ENCODE measurements around the gene NCDN. TPM values are rescaled to one million over a fixed set of nuclear protein-coding genes. Genes with fewer than 3 reads are reported as not detected.
A peak's percentile ranks its signal among the peaks of the same experiment; 100 is the strongest.

The NCDN gene
- total and polyA plus RNA-seq, 2 of the 8 experiments (the other 6 are each of a cell fraction or from before 2014, with no cell fraction given): 26.2 to 35.4 TPM

DNA sequence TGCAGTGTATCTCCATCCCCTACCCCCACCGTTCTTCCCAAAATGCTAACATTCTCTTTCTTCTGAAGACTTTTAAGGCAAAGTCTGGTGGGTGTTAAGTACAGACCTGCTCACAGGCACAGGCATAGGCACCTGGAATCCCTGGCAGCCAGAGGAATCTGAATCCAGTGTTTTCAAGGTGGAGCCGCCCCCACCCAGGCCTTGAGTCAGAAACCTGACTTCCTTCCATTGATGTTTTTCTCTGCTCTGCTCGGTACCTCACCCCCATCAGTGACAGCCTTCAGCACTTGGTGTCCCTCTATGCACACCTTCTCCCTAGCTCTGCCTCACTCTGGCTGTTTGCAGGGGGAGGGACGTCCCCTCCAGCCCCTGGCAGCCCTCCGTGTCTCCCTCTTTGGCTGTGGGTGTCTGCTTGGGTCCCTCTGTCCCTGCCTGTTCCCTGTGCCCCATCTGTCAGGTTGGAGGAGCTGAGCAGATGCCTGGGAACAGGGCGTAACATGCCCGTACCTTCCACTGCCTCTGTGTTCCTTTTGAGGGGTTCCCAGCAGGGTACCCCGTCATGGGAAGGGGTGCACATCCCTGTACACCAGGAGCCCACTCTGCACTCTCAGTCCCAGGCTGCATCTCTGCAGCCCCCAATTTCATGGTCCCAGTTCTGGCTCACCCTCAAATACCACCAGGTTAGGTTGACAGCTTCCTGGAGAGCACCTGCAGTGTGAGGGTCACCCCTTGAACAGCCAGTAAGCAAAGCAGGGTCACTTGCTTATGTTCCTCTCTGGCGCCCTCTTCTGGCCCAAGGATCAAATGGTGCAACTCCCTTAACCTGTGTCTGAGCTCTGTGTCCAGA is 6.7 kb downstream of the NCDN start:
- peaks cover 2% of the 10 kb centered on the region; the same call in 1 of the 2 replicates for H3K23me2 ChIP-seq (ENCODE audit: low read depth, low read length)
- CTCF ChIA-PET (ENCODE audit: partially characterized antibody): interaction anchor here (0.5 to 5.8 kb wide), 50 partner anchors 8 to 604 kb away, joined by 3 to 81 read pairs (median 4); partner anchors contain the start of genes C1orf216, CLSPN and TFAP2E
- H3K18ac ChIP-seq (ENCODE audit: extremely low read depth, low read length): no peak overlapping the region
- no peak overlapping the region for H3K23ac ChIP-seq (ENCODE audit: insufficient read length)
- TF ChIP-seq SP1 (IDR thresholded peaks at IDR 0.05; ENCODE audit: low read depth, low read length) (no peak), RAD21 (IDR thresholded peaks at IDR 0.05 in 1 of 2, conservative IDR thresholded peaks at IDR 0.05 in 1 of 2; ENCODE audit: low read depth in 2 of 2, low read length in 2 of 2) (peak; percentile 64 to 77), EP300 (IDR thresholded peaks at IDR 0.05; ENCODE audit: borderline replicate concordance in 1 of 2, low read depth in 2 of 2, low read length in 2 of 2) (peak in 1 of 2 experiments; percentile 37; a peak in 1 of 3 replicates)
- TF ChIP-seq, protein P1, sequence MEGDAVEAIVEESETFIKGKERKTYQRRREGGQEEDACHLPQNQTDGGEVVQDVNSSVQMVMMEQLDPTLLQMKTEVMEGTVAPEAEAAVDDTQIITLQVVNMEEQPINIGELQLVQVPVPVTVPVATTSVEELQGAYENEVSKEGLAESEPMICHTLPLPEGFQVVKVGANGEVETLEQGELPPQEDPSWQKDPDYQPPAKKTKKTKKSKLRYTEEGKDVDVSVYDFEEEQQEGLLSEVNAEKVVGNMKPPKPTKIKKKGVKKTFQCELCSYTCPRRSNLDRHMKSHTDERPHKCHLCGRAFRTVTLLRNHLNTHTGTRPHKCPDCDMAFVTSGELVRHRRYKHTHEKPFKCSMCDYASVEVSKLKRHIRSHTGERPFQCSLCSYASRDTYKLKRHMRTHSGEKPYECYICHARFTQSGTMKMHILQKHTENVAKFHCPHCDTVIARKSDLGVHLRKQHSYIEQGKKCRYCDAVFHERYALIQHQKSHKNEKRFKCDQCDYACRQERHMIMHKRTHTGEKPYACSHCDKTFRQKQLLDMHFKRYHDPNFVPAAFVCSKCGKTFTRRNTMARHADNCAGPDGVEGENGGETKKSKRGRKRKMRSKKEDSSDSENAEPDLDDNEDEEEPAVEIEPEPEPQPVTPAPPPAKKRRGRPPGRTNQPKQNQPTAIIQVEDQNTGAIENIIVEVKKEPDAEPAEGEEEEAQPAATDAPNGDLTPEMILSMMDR (IDR thresholded peaks at IDR 0.05; ENCODE audit: control extremely low read depth in 1 of 3, insufficient read depth in 1 of 3, low read depth in 1 of 3, low read length in 3 of 3): peak in 2 of 3 experiments; percentile 86 to 91; a peak in 3 of 4 replicates
- no peak overlapping the region for H4K8ac ChIP-seq (ENCODE audit: extremely low read depth, insufficient read depth, low read length)
- no peak overlapping the region for H3K4me3 ChIP-seq (ENCODE audit: extremely low read depth in 1 of 4, insufficient read depth in 2 of 4, low read depth in 3 of 4, low read length in 4 of 4)
- H2BK120ac ChIP-seq (replicated peaks; ENCODE audit: low read depth, low read length): no peak overlapping the region
- no peak overlapping the region for H3K14ac ChIP-seq (ENCODE audit: insufficient read length)
- POLR2A ChIA-PET (ENCODE audit: partially characterized antibody): interaction anchor here (0.7 to 2.1 kb wide), 8 partner anchors 8 to 205 kb away, joined by 3 to 8 read pairs (median 4); partner anchors contain the start of genes CLSPN, KIAA0319L, NCDN and TFAP2E
- no peak overlapping the region for H2AFZ ChIP-seq (ENCODE audit: low read length)
- H4K5ac ChIP-seq (ENCODE audit: insufficient read length, low read depth, low read length): no peak overlapping the region
- H2BK5ac ChIP-seq (ENCODE audit: low read depth, low read length): peak overlapping the region; percentile 37
- no peak overlapping the region for H2BK20ac ChIP-seq (ENCODE audit: low read length)
- no peak overlapping the region for H2AK5ac ChIP-seq (ENCODE audit: low read depth, low read length)
- peaks cover 0 to under 1% (median 0%) of the 10 kb centered on the region in 4 experiments; a peak in 1 of 7 replicates for H3K27me3 ChIP-seq (replicated peaks in 1 of 4; ENCODE audit: control insufficient read depth in 3 of 4, extremely low read depth in 1 of 4, insufficient read depth in 3 of 4, low read length in 3 of 4)
- H3K4me1 ChIP-seq (replicated peaks in 1 of 4; ENCODE audit: control insufficient read depth in 3 of 4, insufficient read depth in 4 of 4, low read length in 3 of 4): 0 out of 7 replicates have a peak, but pooled peaks cover 0 to 2% (median 0%) of the 10 kb centered on the region in 4 experiments
- peaks cover 2 to 27% of the 10 kb centered on the region in 2 experiments for H4K20me1 ChIP-seq (replicated peaks in 1 of 2; ENCODE audit: control insufficient read depth in 1 of 2, insufficient read depth in 2 of 2, low read length in 2 of 2)
- no peak overlapping the region for H3K4ac ChIP-seq (replicated peaks; ENCODE audit: insufficient read length, low read depth, low read length)
- peak; percentile 91 for FAIRE-seq
- H3K56ac ChIP-seq (replicated peaks; ENCODE audit: insufficient read length, low read depth, low read length): no peak overlapping the region
- H3K9ac ChIP-seq (replicated peaks in 1 of 4; ENCODE audit: extremely low read depth in 1 of 4, low read depth in 3 of 4, low read length in 3 of 4): no peak overlapping the region
- H3K9me3 ChIP-seq (ENCODE audit: insufficient read depth in 2 of 2, low read depth in 1 of 2, low read length in 1 of 2): no peaks in the 10 kb centered on the region
- WGBS, 2 experiments (ENCODE audit: extremely low coverage in 1 of 2, insufficient coverage in 1 of 2, insufficient read length in 1 of 2, insufficient replicate concordance in 2 of 2, low coverage in 1 of 2, low lambda C conversion rate in 2 of 2, missing lambda C conversion rate in 1 of 2): 80% methylated on average over 9 of the region's 9 CpGs; no CpG with 5 or more reads in 1 of the 2 experiments
- peaks cover 14 to 25% (median 19%) of the 10 kb centered on the region in 4 experiments; a peak in 6 of 8 replicates for H3K36me3 ChIP-seq (ENCODE audit: control insufficient read depth in 2 of 4, insufficient read depth in 4 of 4, low read length in 3 of 4)
- no peak overlapping the region for H2BK12ac ChIP-seq (ENCODE audit: low read depth, low read length)
- H4K91ac ChIP-seq (replicated peaks; ENCODE audit: insufficient read length, low read length): no peak overlapping the region
- H3K79me1 ChIP-seq (ENCODE audit: low read depth, low read length): peaks cover 3% of the 10 kb centered on the region
- DNase-seq (ENCODE audit: low read depth in 1 of 2, low spot score in 2 of 2): peak in 1 of 2 experiments; percentile 94
- H3K4me2 ChIP-seq (ENCODE audit: insufficient read depth in 1 of 2, low read depth in 2 of 2, low read length in 2 of 2): no peak overlapping the region
- H3K79me2 ChIP-seq (ENCODE audit: control insufficient read depth in 1 of 2, insufficient read depth in 2 of 2, low read length in 2 of 2): peaks cover 0 to 2% of the 10 kb centered on the region in 2 experiments; a peak in 1 of 4 replicates
- no peak overlapping the region for H3K27ac ChIP-seq (ENCODE audit: low read depth, low read length)
- H2BK15ac ChIP-seq (ENCODE audit: low read length): no peak overlapping the region

Measured in H1 (cell line).